HEK293 (cell line): Measurements from ENCODE around the gene MYO9B.

ENCODE experiments used
- CTCF ChIP-seq: fragments of 450-650 bp; formaldehyde crosslinking; IDR thresholded peaks from 2 replicates; pipeline ENCODE4 v1.5.1; 2016; ENCODE audit warnings: missing biosample characterization, missing genetic modification characterization
- MEIS1 ChIP-seq: sonication (generic); formaldehyde crosslinking; IDR thresholded peaks from 2 replicates; pipeline ENCODE4 v1.8.1; 2022; ENCODE audit warnings: missing genetic modification reagents, mild to moderate bottlenecking, borderline replicate concordance
- MYNN ChIP-seq: fragments of 450-650 bp; formaldehyde crosslinking; IDR thresholded peaks from 2 replicates; pipeline ENCODE4 v1.5.1; 2016; ENCODE audit warnings: missing biosample characterization, missing genetic modification characterization, borderline replicate concordance
- REST ChIP-seq: fragments of 450-650 bp; formaldehyde crosslinking; IDR thresholded peaks from 2 replicates; pipeline ENCODE4 v1.5.1; 2016; ENCODE audit warnings: missing biosample characterization, missing genetic modification characterization
- SP2 ChIP-seq: fragments of 450-650 bp; formaldehyde crosslinking; IDR thresholded peaks from 2 replicates; pipeline ENCODE4 v1.5.1; 2016; ENCODE audit warnings: missing biosample characterization, missing genetic modification characterization
- YY1 ChIP-seq: fragments of 450-650 bp; formaldehyde crosslinking; IDR thresholded peaks from 2 replicates; pipeline ENCODE4 v1.5.1; 2018; ENCODE audit warnings: missing biosample characterization, missing genetic modification characterization
- ZBTB48 ChIP-seq: fragments of 450-650 bp; formaldehyde crosslinking; IDR thresholded peaks from 2 replicates; pipeline ENCODE4 v1.5.1; 2016; ENCODE audit warnings: missing biosample characterization, missing genetic modification characterization
- ZNF175 ChIP-seq: fragments of 450-650 bp; formaldehyde crosslinking; IDR thresholded peaks from 2 replicates; pipeline ENCODE4 v1.5.1; 2016; ENCODE audit warnings: missing biosample characterization, missing genetic modification characterization
- ZNF18 ChIP-seq: fragments of 450-650 bp; formaldehyde crosslinking; IDR thresholded peaks from 2 replicates; pipeline ENCODE4 v1.5.1; 2016; ENCODE audit warnings: missing biosample characterization, missing genetic modification characterization
- ZNF398 ChIP-seq: fragments of 450-650 bp; formaldehyde crosslinking; IDR thresholded peaks from 2 replicates; pipeline ENCODE4 v1.5.1; 2017; ENCODE audit warnings: missing biosample characterization, missing genetic modification characterization
- ZNF785 ChIP-seq: fragments of 450-650 bp; formaldehyde crosslinking; IDR thresholded peaks from 2 replicates; pipeline ENCODE4 v1.5.1; 2016; ENCODE audit warnings: missing biosample characterization, missing genetic modification characterization
- ZNF791 ChIP-seq: fragments of 450-650 bp; formaldehyde crosslinking; IDR thresholded peaks from 2 replicates; pipeline ENCODE4 v1.5.1; 2016; ENCODE audit warnings: missing biosample characterization, missing genetic modification characterization
- ZNF830 ChIP-seq: fragments of 450-650 bp; IDR thresholded peaks from 2 replicates; pipeline ENCODE4 v1.5.0; 2018; ENCODE audit warnings: missing biosample characterization, missing genetic modification characterization, low read depth, mild to moderate bottlenecking, moderate library complexity

GRCh38 chr19:17192751-17193150 is 117.2 kb downstream of the MYO9B start:
- TF ChIP-seq MYNN (no peak), SP2 (tag by site-specific recombination) (no peak), ZNF791 (tag by site-specific recombination) (no peak), ZBTB48 (tag by site-specific recombination) (no peak), ZNF830 (tag by site-specific recombination) (no peak), ZNF785 (tag by site-specific recombination) (no peak), MEIS1 (no peak), YY1 (tag by site-specific recombination) (no peak), CTCF (no peak), ZNF398 (no peak), REST (no peak), ZNF175 (tag by site-specific recombination) (no peak), ZNF18 (no peak)
